ENCODE data around the gene RAB11A.

DNA sequence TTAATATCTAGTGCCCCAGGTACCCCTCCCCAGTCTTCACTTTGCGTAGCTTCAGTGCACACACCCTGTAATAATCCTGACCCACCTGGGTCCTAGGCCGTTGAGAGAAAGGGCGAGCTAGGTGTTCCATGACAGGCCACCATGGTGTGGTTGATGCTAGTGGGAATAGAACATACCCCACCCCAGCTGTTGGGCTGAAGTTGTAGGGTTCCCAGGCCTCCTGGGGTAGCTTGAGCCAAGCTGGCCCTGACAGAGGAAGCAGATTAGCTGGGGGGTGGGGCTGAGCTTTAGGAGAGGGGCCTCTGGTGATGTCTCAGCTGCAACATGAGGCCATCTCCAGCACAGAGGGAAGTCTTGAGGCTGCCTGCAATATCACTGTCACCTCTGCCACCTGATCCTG lies 40.5 kb downstream of the RAB11A start:
- TF ChIP-seq, protein P1, sequence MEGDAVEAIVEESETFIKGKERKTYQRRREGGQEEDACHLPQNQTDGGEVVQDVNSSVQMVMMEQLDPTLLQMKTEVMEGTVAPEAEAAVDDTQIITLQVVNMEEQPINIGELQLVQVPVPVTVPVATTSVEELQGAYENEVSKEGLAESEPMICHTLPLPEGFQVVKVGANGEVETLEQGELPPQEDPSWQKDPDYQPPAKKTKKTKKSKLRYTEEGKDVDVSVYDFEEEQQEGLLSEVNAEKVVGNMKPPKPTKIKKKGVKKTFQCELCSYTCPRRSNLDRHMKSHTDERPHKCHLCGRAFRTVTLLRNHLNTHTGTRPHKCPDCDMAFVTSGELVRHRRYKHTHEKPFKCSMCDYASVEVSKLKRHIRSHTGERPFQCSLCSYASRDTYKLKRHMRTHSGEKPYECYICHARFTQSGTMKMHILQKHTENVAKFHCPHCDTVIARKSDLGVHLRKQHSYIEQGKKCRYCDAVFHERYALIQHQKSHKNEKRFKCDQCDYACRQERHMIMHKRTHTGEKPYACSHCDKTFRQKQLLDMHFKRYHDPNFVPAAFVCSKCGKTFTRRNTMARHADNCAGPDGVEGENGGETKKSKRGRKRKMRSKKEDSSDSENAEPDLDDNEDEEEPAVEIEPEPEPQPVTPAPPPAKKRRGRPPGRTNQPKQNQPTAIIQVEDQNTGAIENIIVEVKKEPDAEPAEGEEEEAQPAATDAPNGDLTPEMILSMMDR (IDR thresholded peaks at IDR 0.05) = no peak
- TF ChIP-seq TCF7L2 (IDR thresholded peaks at IDR 0.05; ENCODE audit: low read depth, low read length) = no peak
- TF ChIP-seq, protein P2, sequence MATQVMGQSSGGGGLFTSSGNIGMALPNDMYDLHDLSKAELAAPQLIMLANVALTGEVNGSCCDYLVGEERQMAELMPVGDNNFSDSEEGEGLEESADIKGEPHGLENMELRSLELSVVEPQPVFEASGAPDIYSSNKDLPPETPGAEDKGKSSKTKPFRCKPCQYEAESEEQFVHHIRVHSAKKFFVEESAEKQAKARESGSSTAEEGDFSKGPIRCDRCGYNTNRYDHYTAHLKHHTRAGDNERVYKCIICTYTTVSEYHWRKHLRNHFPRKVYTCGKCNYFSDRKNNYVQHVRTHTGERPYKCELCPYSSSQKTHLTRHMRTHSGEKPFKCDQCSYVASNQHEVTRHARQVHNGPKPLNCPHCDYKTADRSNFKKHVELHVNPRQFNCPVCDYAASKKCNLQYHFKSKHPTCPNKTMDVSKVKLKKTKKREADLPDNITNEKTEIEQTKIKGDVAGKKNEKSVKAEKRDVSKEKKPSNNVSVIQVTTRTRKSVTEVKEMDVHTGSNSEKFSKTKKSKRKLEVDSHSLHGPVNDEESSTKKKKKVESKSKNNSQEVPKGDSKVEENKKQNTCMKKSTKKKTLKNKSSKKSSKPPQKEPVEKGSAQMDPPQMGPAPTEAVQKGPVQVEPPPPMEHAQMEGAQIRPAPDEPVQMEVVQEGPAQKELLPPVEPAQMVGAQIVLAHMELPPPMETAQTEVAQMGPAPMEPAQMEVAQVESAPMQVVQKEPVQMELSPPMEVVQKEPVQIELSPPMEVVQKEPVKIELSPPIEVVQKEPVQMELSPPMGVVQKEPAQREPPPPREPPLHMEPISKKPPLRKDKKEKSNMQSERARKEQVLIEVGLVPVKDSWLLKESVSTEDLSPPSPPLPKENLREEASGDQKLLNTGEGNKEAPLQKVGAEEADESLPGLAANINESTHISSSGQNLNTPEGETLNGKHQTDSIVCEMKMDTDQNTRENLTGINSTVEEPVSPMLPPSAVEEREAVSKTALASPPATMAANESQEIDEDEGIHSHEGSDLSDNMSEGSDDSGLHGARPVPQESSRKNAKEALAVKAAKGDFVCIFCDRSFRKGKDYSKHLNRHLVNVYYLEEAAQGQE (IDR thresholded peaks at IDR 0.05; ENCODE audit: insufficient read depth in 1 of 2, low read depth in 2 of 2, low read length in 1 of 2) = no peak

Data from Panc1 (cell line).